ENCODE data around the gene RNF11.

RNF11 gene

GRCh38 chr1:51285055-51285454 lies 49.0 kb downstream of the RNF11 start:
- no peak overlapping the region for H3K4me3 ChIP-seq (ENCODE audit: low read depth in 1 of 2, low read length in 1 of 2)
- H3K9me3 ChIP-seq: no peaks in the 10 kb centered on the region
- no peaks in the 10 kb centered on the region for H3K36me3 ChIP-seq
- H3K4me1 ChIP-seq (ENCODE audit: control insufficient read depth in 1 of 2, insufficient read depth in 1 of 2, low read depth in 1 of 2, low read length in 1 of 2): no peaks in the 10 kb centered on the region
- TF ChIP-seq CTCF (IDR thresholded peaks at IDR 0.05): no peak
- H3K27ac ChIP-seq: no peak overlapping the region
- H3K27me3 ChIP-seq: no peaks in the 10 kb centered on the region

DNA sequence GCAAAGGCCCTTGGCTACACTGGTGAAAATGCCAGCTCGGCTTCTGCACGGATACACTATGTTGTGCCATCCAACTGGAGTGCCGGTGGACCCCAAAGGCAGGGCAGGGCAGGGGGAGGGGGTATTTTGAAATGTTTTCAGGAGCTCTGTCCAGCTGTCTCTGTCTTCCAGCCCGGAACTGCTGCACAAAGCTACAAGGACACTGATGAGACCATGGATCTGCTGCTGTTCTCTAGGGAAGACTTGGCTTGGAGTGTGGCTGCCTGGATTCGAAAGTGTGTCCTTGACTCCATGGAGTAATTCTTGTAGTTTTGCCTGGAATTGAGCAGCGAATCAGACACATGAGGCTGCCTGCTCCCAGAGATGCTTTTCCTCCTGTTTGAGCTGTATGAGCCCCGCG lies 51.9 kb downstream of the RNF11 start:
- H3K27me3 ChIP-seq: no peaks in the 10 kb centered on the region

DNA sequence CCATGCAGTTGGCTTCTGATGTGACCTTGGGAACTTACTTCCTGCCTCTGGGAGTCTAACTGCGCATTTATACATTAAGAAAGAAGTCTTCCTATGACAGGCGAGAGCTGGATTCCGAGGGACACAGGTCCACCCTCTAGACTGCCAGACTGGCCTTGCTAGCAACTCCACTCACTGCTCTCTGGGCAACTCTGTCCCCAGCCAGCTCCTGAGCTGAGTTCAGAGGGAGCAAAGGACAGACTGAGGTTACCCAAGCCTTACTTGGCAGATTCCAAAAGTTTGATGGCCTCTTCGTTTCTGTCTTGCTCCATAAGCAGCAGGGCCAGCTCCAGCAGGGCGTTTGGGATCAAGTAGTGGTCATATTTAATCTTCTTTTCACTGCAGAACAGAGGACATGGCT lies 52.5 kb downstream of the RNF11 start:
- Histone ChIP-seq H3K4me1 (ENCODE audit: control insufficient read depth in 1 of 2, insufficient read depth in 1 of 2, low read depth in 1 of 2, low read length in 1 of 2) (no peaks in the 10 kb centered on the region), H3K4me3 (ENCODE audit: low read depth in 1 of 2, low read length in 1 of 2) (no peak overlapping the region), H3K27ac (no peak overlapping the region), H3K27me3 (no peaks in the 10 kb centered on the region), H3K36me3 (no peaks in the 10 kb centered on the region), H3K9me3 (no peaks in the 10 kb centered on the region)
- no peak for TF ChIP-seq CTCF (IDR thresholded peaks at IDR 0.05)

More for the DNA sequence above, 51.9 kb downstream of the RNF11 start:
- TF ChIP-seq CTCF (IDR thresholded peaks at IDR 0.05): no peak
- no peak overlapping the region for H3K27ac ChIP-seq
- H3K9me3 ChIP-seq: no peaks in the 10 kb centered on the region
- H3K4me1 ChIP-seq (ENCODE audit: control insufficient read depth in 1 of 2, insufficient read depth in 1 of 2, low read depth in 1 of 2, low read length in 1 of 2): no peaks in the 10 kb centered on the region
- no peaks in the 10 kb centered on the region for H3K36me3 ChIP-seq
- no peak overlapping the region for H3K4me3 ChIP-seq (ENCODE audit: low read depth in 1 of 2, low read length in 1 of 2)

- Histone ChIP-seq H3K27ac (no peak overlapping the region), H3K36me3 (no peaks in the 10 kb centered on the region), H3K27me3 (no peaks in the 10 kb centered on the region), H3K4me1 (ENCODE audit: control insufficient read depth in 1 of 2, insufficient read depth in 1 of 2, low read depth in 1 of 2, low read length in 1 of 2) (no peaks in the 10 kb centered on the region), H3K4me3 (ENCODE audit: low read depth in 1 of 2, low read length in 1 of 2) (no peak overlapping the region), H3K9me3 (no peaks in the 10 kb centered on the region)
- TF ChIP-seq CTCF (IDR thresholded peaks at IDR 0.05): no peak
Observed at GRCh38 chr1:51289676-51290488, 53.8 kb downstream of the RNF11 start.

DNA sequence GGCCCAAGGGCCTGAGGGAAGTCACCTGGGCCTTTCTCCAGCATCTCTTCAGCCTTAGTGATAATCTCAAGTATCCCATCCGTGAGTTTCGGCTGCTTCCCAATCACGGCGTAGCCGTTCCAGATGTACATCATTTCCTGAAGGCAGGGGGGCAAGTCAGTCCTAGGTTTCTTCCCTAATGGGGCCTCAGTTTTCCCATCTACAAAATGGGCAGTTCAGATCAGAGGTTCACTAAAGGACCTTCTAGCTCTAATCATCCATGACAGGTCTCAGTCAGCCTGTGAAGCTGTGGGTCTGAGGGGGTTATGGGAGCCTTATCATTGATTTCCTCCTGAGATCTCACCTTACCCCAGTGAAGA lies 54.4 kb downstream of the RNF11 start:
- Histone ChIP-seq H3K36me3 (no peaks in the 10 kb centered on the region), H3K4me1 (ENCODE audit: control insufficient read depth in 1 of 2, insufficient read depth in 1 of 2, low read depth in 1 of 2, low read length in 1 of 2) (no peaks in the 10 kb centered on the region), H3K9me3 (no peaks in the 10 kb centered on the region), H3K4me3 (ENCODE audit: low read depth in 1 of 2, low read length in 1 of 2) (no peak overlapping the region), H3K27ac (no peak overlapping the region), H3K27me3 (no peaks in the 10 kb centered on the region)
- no peak for TF ChIP-seq CTCF (IDR thresholded peaks at IDR 0.05)

Measured in neutrophil (primary cell).